ENCODE measurements around the gene TTC9B.

GRCh38 chr19:40217934-40218890 is at the start of gene TTC9B:
- TF ChIP-seq CTCF (IDR thresholded peaks at IDR 0.05; ENCODE audit: borderline replicate concordance, extremely low read depth, low read length, poor library complexity, severe bottlenecking): no peak
- TF ChIP-seq EZH2 (IDR thresholded peaks at IDR 0.05; ENCODE audit: borderline replicate concordance, low read depth, low read length, severe bottlenecking): no peak

Data from DND-41 (cell line).